T-helper 1 cell (primary cell): Measurements from ENCODE around the gene PIGS.
"Not testable (repeated sequence)": the region's sequence is repeated elsewhere in the genome, so short reads cannot be mapped to it uniquely, and the experiment has no call there.

Experiments used
- DNase-seq, 5 donors: peaks; one replicate each; pipeline ENCODE4 v3.0.0-alpha.2; 2012 to 2020

The PIGS gene

GRCh38 chr17:28578246-28579195 is 7.2 kb upstream of the PIGS start:
- DNase-seq = no peak

GRCh38 chr17:28577466-28577824 is 6.1 kb upstream of the PIGS start:
- no peak for DNase-seq

- DNase-seq = peak; percentile 96 to 98 (median 98)
Measured at GRCh38 chr17:28576758-28577465, 5.6 kb upstream of the PIGS start, which contains the start of gene ALDOC. TSS of gene ALDOC (minus strand) at chr17:28576895. CDS start at chr17:28575532, 1,363 bp downstream.

- DNase-seq = not testable (repeated sequence)
Measured at GRCh38 chr17:28576016-28576415, 4.7 kb upstream of the PIGS start.

- no peak for DNase-seq
Measured at GRCh38 chr17:28575126-28575795, 3.9 kb upstream of the PIGS start.

- DNase-seq = no peak
Measured at GRCh38 chr17:28574526-28574925, 3.2 kb upstream of the PIGS start.

GRCh38 chr17:28573966-28574480 is 2.7 kb upstream of the PIGS start:
- no peak for DNase-seq

- no peak for DNase-seq
Measured at GRCh38 chr17:28573521-28573920, 2.2 kb upstream of the PIGS start.

GRCh38 chr17:28573040-28573380 is 1.7 kb upstream of the PIGS start:
- DNase-seq = no peak

- DNase-seq = no peak
Measured at GRCh38 chr17:28572259-28573039, 1.1 kb upstream of the PIGS start.

- peak; percentile 31 to 52 (median 48) for DNase-seq
Measured at GRCh38 chr17:28570716-28571360, 486 bp downstream of the PIGS start.

- no peak for DNase-seq
Measured at GRCh38 chr17:28569446-28569845, 1.9 kb downstream of the PIGS start.

- DNase-seq = no peak
Measured at GRCh38 chr17:28567604-28568003, 3.7 kb downstream of the PIGS start.

- no peak for DNase-seq
Measured at GRCh38 chr17:28563475-28563874, 7.8 kb downstream of the PIGS start.

GRCh38 chr17:28555022-28555421 is 16.3 kb downstream of the PIGS start:
- no peak for DNase-seq

- no peak for DNase-seq
Measured at GRCh38 chr17:28554565-28554964, 16.8 kb downstream of the PIGS start.

- DNase-seq = no peak
Measured at GRCh38 chr17:28553000-28553505, 18.3 kb downstream of the PIGS start.

GRCh38 chr17:28552176-28552999 is 18.9 kb downstream of the PIGS start, which contains the start of gene UNC119:
TSS of gene UNC119 (minus strand) at chr17:28552624. CDS start at chr17:28552557, 67 bp downstream.
- peak; percentile 67 to 82 (median 72) for DNase-seq

- DNase-seq = no peak
Measured at GRCh38 chr17:28551421-28552175, 19.7 kb downstream of the PIGS start.

- no peak for DNase-seq
Measured at GRCh38 chr17:28550858-28551257, 20.5 kb downstream of the PIGS start.
